Measurements from ENCODE around the gene MYRF. TPM values are rescaled to one million over a fixed set of nuclear protein-coding genes. Genes with fewer than 3 reads are reported as not detected.

Gene MYRF
- polyA plus RNA-seq, 2 donors, result 0.18 to 1.3 TPM

DNA sequence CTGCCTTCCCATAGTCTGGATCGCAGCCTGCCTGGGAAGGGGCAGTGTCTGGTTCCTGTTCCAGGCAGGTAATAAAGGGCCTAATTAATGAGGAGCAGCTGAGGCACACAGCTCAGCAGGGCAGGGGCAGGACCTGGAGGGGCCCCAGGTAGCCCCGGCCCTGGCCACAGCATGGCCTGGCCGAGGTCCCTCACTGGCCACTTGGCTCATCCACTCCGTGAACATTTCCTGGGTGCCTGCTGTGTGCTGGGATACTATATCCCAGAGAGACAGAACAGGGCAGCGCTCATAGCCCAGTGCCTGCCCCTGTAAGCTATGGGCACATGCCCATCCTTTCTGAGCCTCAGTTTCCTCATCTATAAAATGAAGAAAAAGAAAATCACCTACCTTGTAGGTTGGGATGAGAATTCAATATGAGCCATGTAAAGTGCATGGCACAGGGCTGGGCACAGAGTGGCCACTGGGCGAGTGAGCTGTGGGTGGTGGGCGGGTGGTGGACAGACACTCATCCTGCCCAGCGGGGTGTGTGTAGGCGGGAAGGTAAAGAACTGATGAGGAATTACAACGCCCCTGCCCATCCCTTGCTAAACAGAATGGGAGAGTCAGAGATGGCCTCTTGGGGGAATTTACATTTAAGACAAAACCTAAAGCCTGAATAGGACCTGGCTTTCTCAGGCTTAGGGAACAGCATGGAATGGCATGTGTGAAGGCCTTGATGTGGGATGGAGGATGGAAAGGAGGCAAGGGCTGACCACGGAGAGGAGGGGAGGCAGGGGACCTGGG, 9.2 kb downstream of the MYRF start:
- Histone ChIP-seq H3K4me3 (ENCODE audit: low read depth in 1 of 2, low read length in 2 of 2) (no peak overlapping the region), H3K27ac (ENCODE audit: low read depth in 2 of 2, low read length in 1 of 2) (no peak overlapping the region), H3K27me3 (ENCODE audit: control insufficient read depth in 1 of 2, insufficient read depth in 2 of 2, low read length in 2 of 2) (no peaks in the 10 kb centered on the region), H3K36me3 (ENCODE audit: control insufficient read depth in 2 of 2, insufficient read depth in 2 of 2, low read length in 1 of 2) (no peaks in the 10 kb centered on the region), H3K9me3 (ENCODE audit: control insufficient read depth in 2 of 2, insufficient read depth in 1 of 2, low read depth in 1 of 2, low read length in 1 of 2) (no peaks in the 10 kb centered on the region), H3K4me1 (ENCODE audit: control insufficient read depth in 2 of 2, insufficient read depth in 2 of 2, low read length in 1 of 2) (peaks cover 0 to 9% of the 10 kb centered on the region in 2 donors)
- WGBS, 2 donors, result 79 to 80% methylated on average over 11 of the region's 11 CpGs

DNA sequence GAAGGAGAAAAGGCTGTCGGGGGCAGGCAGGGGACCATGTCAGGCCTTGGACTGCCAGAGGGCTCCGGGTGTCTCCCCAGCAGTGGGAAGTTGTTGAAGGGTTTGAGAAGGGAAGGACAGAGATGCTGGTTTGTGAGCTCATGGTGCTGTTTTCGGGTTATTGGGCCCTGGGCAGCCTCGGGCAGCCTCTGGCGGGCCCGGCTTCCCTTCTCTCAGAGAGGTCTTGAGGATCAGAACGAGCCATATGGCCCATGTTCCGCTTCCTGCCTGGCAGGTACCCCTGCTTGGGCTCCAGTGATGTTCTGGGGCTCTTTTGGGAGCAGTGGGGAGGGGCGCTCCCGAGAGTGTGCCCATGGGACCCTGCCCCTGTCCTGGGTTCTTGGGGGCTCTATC, 9.8 kb downstream of the MYRF start:
- no peaks in the 10 kb centered on the region for H3K27me3 ChIP-seq (ENCODE audit: control insufficient read depth in 1 of 2, insufficient read depth in 2 of 2, low read length in 2 of 2)
- peaks cover 0 to 4% of the 10 kb centered on the region in 2 donors for H3K4me1 ChIP-seq (ENCODE audit: control insufficient read depth in 2 of 2, insufficient read depth in 2 of 2, low read length in 1 of 2)
- no peak overlapping the region for H3K27ac ChIP-seq (ENCODE audit: low read depth in 2 of 2, low read length in 1 of 2)
- H3K9me3 ChIP-seq (ENCODE audit: control insufficient read depth in 2 of 2, insufficient read depth in 1 of 2, low read depth in 1 of 2, low read length in 1 of 2), result no peaks in the 10 kb centered on the region
- H3K4me3 ChIP-seq (ENCODE audit: low read depth in 1 of 2, low read length in 2 of 2), result no peak overlapping the region
- no peaks in the 10 kb centered on the region for H3K36me3 ChIP-seq (ENCODE audit: control insufficient read depth in 2 of 2, insufficient read depth in 2 of 2, low read length in 1 of 2)
- 69 to 72% methylated on average over 10 of the region's 10 CpGs for WGBS, 2 donors

- H3K27me3 ChIP-seq (ENCODE audit: control insufficient read depth in 1 of 2, insufficient read depth in 2 of 2, low read length in 2 of 2), result no peaks in the 10 kb centered on the region
- no peaks in the 10 kb centered on the region for H3K9me3 ChIP-seq (ENCODE audit: control insufficient read depth in 2 of 2, insufficient read depth in 1 of 2, low read depth in 1 of 2, low read length in 1 of 2)
- no peak overlapping the region for H3K4me3 ChIP-seq (ENCODE audit: low read depth in 1 of 2, low read length in 2 of 2)
- H3K36me3 ChIP-seq (ENCODE audit: control insufficient read depth in 2 of 2, insufficient read depth in 2 of 2, low read length in 1 of 2), result no peaks in the 10 kb centered on the region
- 44 to 47% methylated on average over 15 of the region's 15 CpGs for WGBS, 2 donors
- no peak overlapping the region for H3K27ac ChIP-seq (ENCODE audit: low read depth in 2 of 2, low read length in 1 of 2)
- peaks cover 0 to 2% of the 10 kb centered on the region in 2 donors for H3K4me1 ChIP-seq (ENCODE audit: control insufficient read depth in 2 of 2, insufficient read depth in 2 of 2, low read length in 1 of 2)
Measured at GRCh38 chr11:61762798-61763197, 10.4 kb downstream of the MYRF start.

DNA sequence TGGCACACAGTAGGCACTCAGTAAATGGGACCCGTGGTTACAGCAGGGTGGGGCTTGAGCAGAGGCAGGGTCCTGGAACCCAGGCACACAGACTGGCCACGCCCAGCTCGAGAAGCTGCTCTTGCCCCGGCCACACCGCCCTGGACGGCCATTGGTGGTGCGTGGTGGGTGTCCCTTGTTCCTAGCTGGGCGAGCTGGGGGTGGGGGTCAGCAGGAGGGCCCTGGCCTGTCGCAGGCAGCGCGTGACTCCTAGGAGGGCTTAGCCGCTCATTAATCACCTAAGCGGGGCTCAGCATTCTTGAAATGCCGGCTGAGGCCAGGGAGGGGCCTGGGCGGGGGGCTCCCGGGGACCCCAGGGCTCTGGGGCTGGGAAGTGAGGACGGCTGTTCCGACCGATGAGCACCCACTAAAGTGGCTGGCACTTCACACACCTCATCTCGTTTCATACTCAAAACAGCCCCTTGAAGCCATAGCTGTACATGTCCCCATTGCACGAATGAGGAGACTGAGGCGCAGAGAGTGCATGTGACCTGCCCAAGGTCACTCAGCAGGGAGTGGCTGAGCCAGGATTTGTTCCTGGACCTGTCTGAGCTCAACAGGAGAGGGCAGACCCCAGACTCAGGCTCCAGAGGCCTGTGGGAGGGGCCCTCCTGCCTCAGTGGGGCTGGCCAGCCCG, 11.6 kb downstream of the MYRF start:
- 58 to 59% methylated on average over 22 to 23 of the region's 23 CpGs for WGBS, 2 donors
- Histone ChIP-seq H3K36me3 (ENCODE audit: control insufficient read depth in 2 of 2, insufficient read depth in 2 of 2, low read length in 1 of 2) (no peaks in the 10 kb centered on the region), H3K27ac (ENCODE audit: low read depth in 2 of 2, low read length in 1 of 2) (no peak overlapping the region)

DNA sequence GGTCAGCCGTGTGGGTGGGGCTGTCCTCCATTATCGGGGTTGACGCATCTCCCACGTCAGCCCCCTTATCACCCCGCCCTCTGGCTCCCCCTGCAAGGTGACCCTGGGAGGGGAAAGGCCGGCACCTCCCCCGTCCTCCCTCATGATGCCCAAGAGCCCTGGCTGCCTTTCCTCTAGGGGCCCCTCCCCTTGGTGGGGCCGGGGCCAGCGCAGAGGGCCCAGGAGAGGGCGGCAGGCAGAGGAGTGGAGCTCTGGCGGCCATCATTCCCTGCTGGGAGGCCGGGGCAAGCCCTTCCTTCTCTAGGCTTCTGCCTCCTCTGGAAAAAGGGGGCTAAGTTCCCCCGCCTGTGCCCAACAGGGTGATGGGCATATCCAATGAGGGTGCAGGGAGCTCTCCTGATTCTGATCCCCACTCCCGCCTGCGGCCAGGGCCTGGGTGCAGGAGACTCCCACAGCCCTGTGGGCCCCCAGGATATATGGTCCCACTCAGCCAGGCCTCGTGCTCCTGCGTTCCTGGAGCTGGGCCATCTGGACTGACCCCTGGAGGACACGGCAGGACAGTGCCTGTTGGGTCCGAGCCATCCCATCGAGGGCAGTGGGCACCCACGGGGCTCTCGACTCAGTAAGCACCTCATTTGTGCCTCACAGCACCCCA, 12.3 kb downstream of the MYRF start:
- H3K36me3 ChIP-seq (ENCODE audit: control insufficient read depth in 2 of 2, insufficient read depth in 2 of 2, low read length in 1 of 2), result no peaks in the 10 kb centered on the region
- no peak overlapping the region for H3K27ac ChIP-seq (ENCODE audit: low read depth in 2 of 2, low read length in 1 of 2)
- no peak overlapping the region for H3K4me3 ChIP-seq (ENCODE audit: low read depth in 1 of 2, low read length in 2 of 2)
- 54 to 56% methylated on average over 18 to 22 of the region's 22 CpGs for WGBS, 2 donors
- no peaks in the 10 kb centered on the region for H3K9me3 ChIP-seq (ENCODE audit: control insufficient read depth in 2 of 2, insufficient read depth in 1 of 2, low read depth in 1 of 2, low read length in 1 of 2)
- H3K27me3 ChIP-seq (ENCODE audit: control insufficient read depth in 1 of 2, insufficient read depth in 2 of 2, low read length in 2 of 2), result no peaks in the 10 kb centered on the region
- no peaks in the 10 kb centered on the region for H3K4me1 ChIP-seq (ENCODE audit: control insufficient read depth in 2 of 2, insufficient read depth in 2 of 2, low read length in 1 of 2)

More for the DNA sequence above, 11.6 kb downstream of the MYRF start:
- no peak overlapping the region for H3K4me3 ChIP-seq (ENCODE audit: low read depth in 1 of 2, low read length in 2 of 2)
- H3K27me3 ChIP-seq (ENCODE audit: control insufficient read depth in 1 of 2, insufficient read depth in 2 of 2, low read length in 2 of 2), result no peaks in the 10 kb centered on the region
- no peaks in the 10 kb centered on the region for H3K4me1 ChIP-seq (ENCODE audit: control insufficient read depth in 2 of 2, insufficient read depth in 2 of 2, low read length in 1 of 2)
- H3K9me3 ChIP-seq (ENCODE audit: control insufficient read depth in 2 of 2, insufficient read depth in 1 of 2, low read depth in 1 of 2, low read length in 1 of 2), result no peaks in the 10 kb centered on the region

DNA sequence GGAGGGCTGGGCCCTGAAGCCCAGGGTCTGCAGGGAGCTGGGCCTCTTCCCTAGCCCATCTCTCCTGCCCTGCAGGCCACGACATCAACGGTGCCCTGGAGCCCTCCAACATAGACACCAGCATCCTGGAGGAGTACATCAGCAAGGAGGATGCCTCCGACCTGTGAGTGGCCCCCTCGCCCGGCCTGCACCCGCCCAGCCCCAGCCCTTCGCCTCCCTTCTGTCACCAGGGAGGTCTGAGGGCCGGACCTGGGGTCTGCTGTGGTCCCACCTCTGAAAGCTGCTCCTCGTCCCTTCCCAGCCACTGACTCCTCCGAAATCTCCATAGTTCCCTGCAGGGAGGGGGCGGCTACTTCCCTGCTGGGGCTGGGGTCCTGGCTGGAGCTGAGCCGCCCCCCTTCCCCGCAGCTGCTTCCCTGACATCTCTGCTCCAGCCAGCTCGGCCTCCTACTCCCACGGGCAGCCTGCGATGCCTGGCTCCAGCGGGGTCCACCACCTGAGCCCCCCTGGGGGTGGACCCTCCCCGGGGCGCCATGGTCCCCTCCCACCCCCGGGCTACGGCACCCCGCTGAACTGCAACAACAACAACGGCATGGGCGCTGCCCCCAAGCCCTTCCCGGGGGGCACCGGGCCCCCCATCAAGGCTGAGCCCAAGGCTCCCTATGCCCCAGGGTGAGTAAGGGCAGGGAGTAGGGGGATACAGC, 13.3 kb downstream of the MYRF start:
- Histone ChIP-seq H3K4me1 (ENCODE audit: control insufficient read depth in 2 of 2, insufficient read depth in 2 of 2, low read length in 1 of 2) (no peaks in the 10 kb centered on the region), H3K36me3 (ENCODE audit: control insufficient read depth in 2 of 2, insufficient read depth in 2 of 2, low read length in 1 of 2) (no peaks in the 10 kb centered on the region), H3K4me3 (ENCODE audit: low read depth in 1 of 2, low read length in 2 of 2) (no peak overlapping the region), H3K9me3 (ENCODE audit: control insufficient read depth in 2 of 2, insufficient read depth in 1 of 2, low read depth in 1 of 2, low read length in 1 of 2) (no peaks in the 10 kb centered on the region), H3K27ac (ENCODE audit: low read depth in 2 of 2, low read length in 1 of 2) (no peak overlapping the region), H3K27me3 (ENCODE audit: control insufficient read depth in 1 of 2, insufficient read depth in 2 of 2, low read length in 2 of 2) (no peaks in the 10 kb centered on the region)
- 85% methylated on average over 25 to 26 of the region's 26 CpGs for WGBS, 2 donors

- no peak overlapping the region for H3K27ac ChIP-seq (ENCODE audit: low read depth in 2 of 2, low read length in 1 of 2)
- H3K4me1 ChIP-seq (ENCODE audit: control insufficient read depth in 2 of 2, insufficient read depth in 2 of 2, low read length in 1 of 2), result no peaks in the 10 kb centered on the region
- H3K4me3 ChIP-seq (ENCODE audit: low read depth in 1 of 2, low read length in 2 of 2), result no peak overlapping the region
- WGBS, 2 donors, result 68 to 81% methylated on average over 13 of the region's 13 CpGs
- H3K36me3 ChIP-seq (ENCODE audit: control insufficient read depth in 2 of 2, insufficient read depth in 2 of 2, low read length in 1 of 2), result no peaks in the 10 kb centered on the region
- H3K9me3 ChIP-seq (ENCODE audit: control insufficient read depth in 2 of 2, insufficient read depth in 1 of 2, low read depth in 1 of 2, low read length in 1 of 2), result no peaks in the 10 kb centered on the region
- H3K27me3 ChIP-seq (ENCODE audit: control insufficient read depth in 1 of 2, insufficient read depth in 2 of 2, low read length in 2 of 2), result no peaks in the 10 kb centered on the region
Measured at GRCh38 chr11:61766353-61766841, 14.0 kb downstream of the MYRF start.

DNA sequence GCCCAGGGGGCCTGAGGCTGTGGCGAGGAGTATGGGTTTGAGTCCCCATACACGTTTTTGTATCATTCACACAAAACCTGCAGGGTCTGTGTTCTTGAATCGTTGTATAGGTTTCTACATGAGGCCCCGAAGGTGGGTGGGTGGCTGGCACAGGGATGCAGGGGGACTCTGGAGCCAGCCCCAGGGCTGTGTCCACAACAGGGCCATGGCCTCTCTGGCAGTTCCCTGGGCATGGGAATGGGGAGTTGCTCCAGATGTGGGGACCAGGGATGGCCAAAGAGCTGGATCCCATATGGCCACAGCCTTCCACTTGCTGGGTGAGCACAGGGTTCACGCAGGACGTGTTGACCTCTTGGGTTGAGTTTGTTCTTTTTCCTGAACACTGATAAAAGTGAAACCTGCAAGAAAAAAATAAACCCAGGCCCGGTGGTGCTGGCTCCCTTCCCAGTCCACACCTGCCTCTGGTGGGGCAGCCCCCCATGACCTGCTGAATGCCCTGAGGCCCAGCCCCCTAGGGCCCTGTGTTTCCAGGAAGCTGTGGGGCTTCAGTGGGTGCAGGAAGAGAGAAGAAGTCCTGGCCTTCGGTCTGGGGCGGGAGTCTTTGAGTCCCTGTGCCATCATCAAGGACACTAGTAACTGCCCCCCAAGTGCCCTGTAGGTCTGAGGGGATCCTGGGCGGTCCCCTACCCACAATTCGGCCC, 16.1 kb downstream of the MYRF start:
- WGBS, 2 donors, result 63 to 73% methylated on average over 11 of the region's 11 CpGs
- no peaks in the 10 kb centered on the region for H3K27me3 ChIP-seq (ENCODE audit: control insufficient read depth in 1 of 2, insufficient read depth in 2 of 2, low read length in 2 of 2)
- H3K36me3 ChIP-seq (ENCODE audit: control insufficient read depth in 2 of 2, insufficient read depth in 2 of 2, low read length in 1 of 2), result no peaks in the 10 kb centered on the region
- H3K4me1 ChIP-seq (ENCODE audit: control insufficient read depth in 2 of 2, insufficient read depth in 2 of 2, low read length in 1 of 2), result no peaks in the 10 kb centered on the region
- H3K27ac ChIP-seq (ENCODE audit: low read depth in 2 of 2, low read length in 1 of 2), result no peak overlapping the region
- H3K4me3 ChIP-seq (ENCODE audit: low read depth in 1 of 2, low read length in 2 of 2), result no peak overlapping the region
- no peaks in the 10 kb centered on the region for H3K9me3 ChIP-seq (ENCODE audit: control insufficient read depth in 2 of 2, insufficient read depth in 1 of 2, low read depth in 1 of 2, low read length in 1 of 2)
